IPS-NIHi7 (cell line): Measurements from ENCODE around the gene WDR48.
A peak's percentile ranks its signal among the peaks of the same experiment; 100 is the strongest.

Experiments used
- DNase-seq: peaks from one replicate; pipeline ENCODE4 v3.0.0; 2012; ENCODE audit warnings: mixed read lengths; ENCODE audit errors: extremely low spot score

WDR48 gene

GRCh38 chr3:39063143-39063542, 11.3 kb downstream of the WDR48 start:
- DNase-seq, result no peak

DNA sequence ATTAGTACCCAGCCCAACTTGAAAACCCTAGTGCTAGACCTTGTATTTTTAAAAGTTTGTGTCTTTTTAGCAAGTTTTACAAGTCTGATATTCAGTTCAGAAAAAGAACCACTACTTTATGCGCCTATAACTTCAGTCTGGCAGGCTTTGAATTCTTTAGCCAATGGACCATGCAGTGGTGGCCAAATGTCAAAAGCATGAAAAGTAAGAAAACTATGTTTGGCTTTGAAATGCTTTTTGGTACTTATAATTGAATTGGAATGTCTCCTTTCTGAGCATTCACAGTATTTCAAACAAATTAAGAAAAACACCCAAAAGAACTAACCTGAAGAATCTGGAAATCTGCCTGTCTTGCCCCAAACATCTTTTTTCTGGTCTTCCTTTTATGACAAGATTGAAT, 12.8 kb downstream of the WDR48 start:
- DNase-seq, result no peak

GRCh38 chr3:39065197-39065596, 13.4 kb downstream of the WDR48 start:
- DNase-seq, result peak; percentile 76

- DNase-seq, result no peak
Measured at GRCh38 chr3:39067286-39067685, 15.5 kb downstream of the WDR48 start.

DNA sequence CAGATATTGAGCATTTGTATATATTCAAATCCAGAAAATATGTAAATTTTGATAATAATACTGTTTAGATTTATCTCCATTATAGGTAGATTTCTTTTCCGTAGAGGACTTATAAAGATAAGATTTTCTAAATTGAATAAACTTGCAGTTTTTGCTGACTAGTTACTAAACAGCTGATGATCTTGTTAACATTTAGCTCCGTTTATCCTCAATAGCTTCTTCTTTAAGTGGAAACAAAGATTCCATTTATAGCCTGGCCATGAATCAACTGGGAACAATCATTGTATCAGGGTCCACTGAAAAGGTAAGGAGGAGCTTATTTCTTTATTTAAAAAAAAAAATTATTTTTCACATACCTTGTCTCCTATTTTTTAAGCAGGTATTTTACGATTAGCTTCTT, 16.7 kb downstream of the WDR48 start:
- no peak for DNase-seq

- DNase-seq, result no peak
Measured at GRCh38 chr3:39075910-39076309, 24.1 kb downstream of the WDR48 start.

GRCh38 chr3:39079530-39079929, 27.7 kb downstream of the WDR48 start:
- no peak for DNase-seq

DNA sequence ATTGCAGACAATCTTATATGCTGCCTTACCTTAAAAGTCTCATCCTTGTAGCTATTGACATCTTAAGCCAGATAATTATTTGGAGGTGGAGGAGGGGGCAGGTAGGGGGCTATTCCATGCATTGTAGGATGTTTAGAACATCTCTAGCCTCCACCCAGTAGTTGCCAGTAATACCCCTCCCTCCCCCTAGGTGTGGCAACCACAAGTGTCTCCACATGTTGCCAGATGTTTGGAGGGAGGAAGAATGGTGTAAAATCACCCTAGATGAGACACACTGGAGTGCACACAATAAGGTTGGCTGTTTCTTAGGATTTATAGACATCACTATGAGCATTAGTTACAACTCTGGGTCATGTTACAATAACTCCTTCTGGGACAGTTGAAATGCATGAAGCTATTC, 28.2 kb downstream of the WDR48 start:
- no peak for DNase-seq

GRCh38 chr3:39082666-39083313, 31.0 kb downstream of the WDR48 start:
- no peak for DNase-seq

DNA sequence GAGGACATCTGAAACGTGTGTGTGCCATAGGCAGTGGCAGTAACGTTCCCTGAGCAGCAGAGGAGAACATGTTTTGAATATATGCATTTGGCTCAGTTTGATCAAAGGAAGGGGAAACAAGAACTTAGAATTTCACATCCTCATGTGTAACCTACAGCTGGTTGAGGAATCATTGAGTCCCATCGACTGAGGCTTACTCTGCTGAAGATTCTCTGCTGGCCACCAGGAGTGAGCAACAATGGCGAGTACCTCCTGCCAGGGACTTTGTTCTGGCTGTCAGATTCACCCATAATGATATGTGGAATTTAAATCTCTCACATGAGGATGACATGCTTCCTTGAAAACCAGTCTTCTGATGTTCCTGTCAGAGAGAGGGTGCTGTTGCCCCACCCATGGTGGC, 34.3 kb downstream of the WDR48 start:
- no peak for DNase-seq

- no peak for DNase-seq
Measured at GRCh38 chr3:39088456-39088855, 36.6 kb downstream of the WDR48 start.

- DNase-seq, result no peak
Measured at GRCh38 chr3:39088889-39089288, 37.1 kb downstream of the WDR48 start.

- DNase-seq, result no peak
Measured at GRCh38 chr3:39090922-39091321, 39.1 kb downstream of the WDR48 start.

DNA sequence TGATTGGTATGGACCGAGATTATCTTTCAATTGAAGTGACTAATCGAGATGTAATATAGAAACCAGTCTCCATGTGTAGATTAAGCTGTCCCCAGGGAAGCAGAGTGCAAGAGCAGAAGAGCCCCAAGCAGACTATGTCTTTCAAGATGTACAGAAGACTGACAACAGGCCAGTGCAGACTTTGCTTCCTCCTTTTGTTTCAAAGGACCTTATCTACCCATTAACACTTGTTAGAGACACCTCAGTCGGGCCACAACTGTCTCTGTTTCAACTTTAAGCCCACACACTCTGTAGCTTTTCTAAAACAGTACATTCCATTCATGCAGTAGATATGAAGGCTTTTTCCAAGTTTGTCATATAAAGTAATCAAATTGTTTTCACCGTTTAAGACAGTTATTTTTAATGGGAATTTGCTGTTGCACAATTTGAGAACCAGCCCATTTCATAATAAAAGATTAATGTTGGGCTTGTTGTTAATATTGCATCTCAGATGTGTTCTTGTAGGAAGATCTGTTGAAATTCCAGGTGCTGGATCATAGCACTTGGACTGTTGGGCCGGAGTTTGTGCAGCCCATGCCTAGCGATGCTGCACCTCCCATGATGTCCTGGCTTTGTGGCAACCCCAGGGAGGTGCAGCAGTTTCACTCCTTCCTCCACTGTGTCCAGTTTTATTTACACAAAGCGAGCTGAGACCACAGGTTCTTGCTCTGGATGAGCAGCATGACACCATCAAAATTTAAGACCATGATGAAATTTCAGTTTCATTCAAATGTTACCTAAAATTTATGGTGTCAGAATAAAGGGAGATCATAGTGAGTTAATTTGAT, 43.2 kb downstream of the WDR48 start:
- DNase-seq, result no peak

GRCh38 chr3:39095778-39096177, 44.0 kb downstream of the WDR48 start:
- no peak for DNase-seq

- no peak for DNase-seq
Measured at GRCh38 chr3:39096775-39097174, 45.0 kb downstream of the WDR48 start.

DNA sequence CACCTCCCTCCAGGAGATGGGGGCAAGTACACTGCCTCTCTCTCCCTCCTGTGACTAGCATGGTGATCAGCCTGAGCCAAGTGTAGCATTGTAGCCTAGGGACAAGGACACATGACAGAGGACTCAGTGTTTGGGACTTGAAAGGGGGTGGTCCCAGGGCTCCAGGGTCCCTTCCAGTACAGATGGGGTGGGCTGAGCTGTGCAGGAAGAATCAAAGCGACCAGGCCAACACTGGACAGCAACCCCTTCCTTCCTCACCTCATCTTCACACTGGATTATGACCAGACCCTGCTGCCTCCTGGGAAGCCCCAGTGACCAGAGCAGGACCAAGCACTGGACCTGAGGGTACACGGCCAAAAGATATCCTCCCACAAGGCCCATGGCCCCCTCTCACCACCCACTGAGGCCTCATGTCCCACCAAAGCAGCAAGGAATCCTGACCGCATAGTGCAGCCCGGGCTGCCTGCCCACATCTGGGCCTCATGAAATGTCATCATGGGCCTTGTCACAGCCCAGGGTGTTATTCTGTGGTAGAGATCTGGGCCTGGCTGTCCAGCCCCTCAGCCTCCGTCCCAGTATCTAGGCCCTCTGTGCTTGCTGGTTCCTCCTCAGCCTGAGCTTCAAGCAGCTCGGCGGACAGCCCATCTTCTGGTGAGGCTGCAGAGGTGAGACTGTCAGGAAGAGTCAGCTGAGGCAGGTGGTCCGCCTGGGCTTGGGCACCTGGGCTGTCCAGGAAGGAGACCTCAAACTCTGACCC, 46.1 kb downstream of the WDR48 start:
- DNase-seq, result no peak

GRCh38 chr3:39098473-39099000, 46.7 kb downstream of the WDR48 start:
- DNase-seq, result no peak

DNA sequence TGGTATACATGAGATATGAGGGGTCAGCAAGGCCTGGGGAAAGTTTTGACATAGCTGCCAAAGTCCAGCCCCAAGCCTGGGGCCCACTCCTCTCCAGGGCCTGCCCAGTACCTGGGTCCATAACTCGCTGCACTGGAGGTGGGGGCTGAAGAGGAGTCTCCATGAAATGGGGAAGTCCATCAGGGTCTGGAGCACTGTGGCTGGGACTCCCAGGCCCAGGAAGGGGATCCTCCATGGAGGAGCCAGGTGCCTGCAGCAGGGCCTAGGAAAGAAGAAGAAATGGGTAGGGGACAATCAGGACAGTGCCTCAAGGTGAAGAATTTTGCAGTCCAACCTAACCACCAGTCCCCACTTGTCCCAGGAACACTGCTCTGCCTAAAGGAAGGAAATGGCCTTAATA, 47.4 kb downstream of the WDR48 start:
- no peak for DNase-seq

- no peak for DNase-seq
Measured at GRCh38 chr3:39099738-39100499, 48.1 kb downstream of the WDR48 start.

DNA sequence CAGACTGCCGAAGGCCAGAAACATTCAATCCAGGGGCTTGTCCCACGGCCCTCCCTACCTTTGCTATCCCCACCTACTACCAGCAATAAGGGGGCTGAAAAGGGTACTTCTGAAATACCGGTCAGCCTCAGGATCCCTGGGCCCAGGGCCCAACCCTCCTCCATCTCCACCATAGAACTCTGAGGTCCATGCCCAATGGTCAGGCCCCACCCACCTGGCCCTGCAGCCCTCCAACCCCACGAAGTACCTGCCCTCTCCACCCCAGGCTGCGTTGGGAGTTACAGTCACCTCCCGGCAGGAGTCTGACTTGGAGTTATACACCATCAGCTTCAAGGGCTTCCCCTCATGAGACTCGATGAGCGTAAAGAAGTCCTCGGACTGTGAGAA, 48.7 kb downstream of the WDR48 start:
- DNase-seq, result no peak
